ENCODE measurements around the gene ZNF618. TPM values are rescaled to one million over a fixed set of nuclear protein-coding genes. Genes with fewer than 3 reads are reported as not detected.

The ZNF618 gene
- total and polyA plus RNA-seq, 2 experiments from 2014 or later: 12.1 to 22.1 TPM

GRCh38 chr9:114069476-114070187 lies 193.5 kb downstream of the ZNF618 start:
- Histone ChIP-seq H3K4me1 (ENCODE audit: insufficient read depth) (no peaks in the 10 kb centered on the region), H3K4me3 (no peak overlapping the region), H3K27me3 (ENCODE audit: insufficient read depth) (no peaks in the 10 kb centered on the region), H3F3A (replicated peaks; ENCODE audit: low read depth) (no peaks in the 10 kb centered on the region), H2AFZ (no peak overlapping the region), H4K20me1 (replicated peaks; ENCODE audit: insufficient read depth) (no peaks in the 10 kb centered on the region), H3K27ac (ENCODE audit: low read depth) (no peak overlapping the region), H3K4me2 (no peak overlapping the region), H3K79me2 (replicated peaks; ENCODE audit: insufficient read depth) (no peaks in the 10 kb centered on the region), H3K36me3 (ENCODE audit: insufficient read depth) (no peaks in the 10 kb centered on the region), H3K9me2 (ENCODE audit: insufficient read depth) (peaks cover 8% of the 10 kb centered on the region; the same call in 1 of the 2 replicates)
- no peak for DNase-seq (ENCODE audit: low spot score)
- no peak overlapping the region for H3K4me3 Mint-ChIP-seq
- H3K27me3 Mint-ChIP-seq (ENCODE audit: insufficient read depth, low read depth, poor library complexity): no peaks in the 10 kb centered on the region
- ATAC-seq: no peak
- no peak overlapping the region for H3K27ac Mint-ChIP-seq
- TF ChIP-seq EZH2 (IDR thresholded peaks at IDR 0.05; ENCODE audit: low read depth, unreplicated experiment) (no peak), EZH2phosphoT487 (IDR thresholded peaks at IDR 0.05; ENCODE audit: unreplicated experiment) (no peak), POLR2AphosphoS5 (IDR thresholded peaks at IDR 0.05; ENCODE audit: low read depth) (no peak), ZNF331 (CRISPR knock-in tag; IDR thresholded peaks at IDR 0.05; ENCODE audit: low read depth) (no peak), CTCF (conservative IDR thresholded peaks at IDR 0.05; ENCODE audit: low read depth in 2 of 2) (no peak), ZNF114 (CRISPR knock-in tag; IDR thresholded peaks at IDR 0.05) (no peak)
- TF ChIP-seq, protein P1, sequence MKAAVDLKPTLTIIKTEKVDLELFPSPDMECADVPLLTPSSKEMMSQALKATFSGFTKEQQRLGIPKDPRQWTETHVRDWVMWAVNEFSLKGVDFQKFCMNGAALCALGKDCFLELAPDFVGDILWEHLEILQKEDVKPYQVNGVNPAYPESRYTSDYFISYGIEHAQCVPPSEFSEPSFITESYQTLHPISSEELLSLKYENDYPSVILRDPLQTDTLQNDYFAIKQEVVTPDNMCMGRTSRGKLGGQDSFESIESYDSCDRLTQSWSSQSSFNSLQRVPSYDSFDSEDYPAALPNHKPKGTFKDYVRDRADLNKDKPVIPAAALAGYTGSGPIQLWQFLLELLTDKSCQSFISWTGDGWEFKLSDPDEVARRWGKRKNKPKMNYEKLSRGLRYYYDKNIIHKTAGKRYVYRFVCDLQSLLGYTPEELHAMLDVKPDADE (IDR thresholded peaks at IDR 0.05): no peak
- H3K36me3 Mint-ChIP-seq (ENCODE audit: low read depth): no peaks in the 10 kb centered on the region
- H3K4me1 Mint-ChIP-seq: no peaks in the 10 kb centered on the region
- H3K9me3 Mint-ChIP-seq: no peaks in the 10 kb centered on the region

GRCh38 chr9:114070188-114071103 lies 194.3 kb downstream of the ZNF618 start:
- Histone ChIP-seq H3K9me2 (ENCODE audit: insufficient read depth) (peaks cover 8% of the 10 kb centered on the region; the same call in 1 of the 2 replicates), H3K27me3 (ENCODE audit: insufficient read depth) (no peaks in the 10 kb centered on the region), H3K36me3 (ENCODE audit: insufficient read depth) (no peaks in the 10 kb centered on the region), H3K79me2 (replicated peaks; ENCODE audit: insufficient read depth) (no peaks in the 10 kb centered on the region), H3K4me1 (ENCODE audit: insufficient read depth) (no peaks in the 10 kb centered on the region), H2AFZ (no peak overlapping the region), H4K20me1 (replicated peaks; ENCODE audit: insufficient read depth) (no peaks in the 10 kb centered on the region), H3K4me3 (no peak overlapping the region), H3F3A (replicated peaks; ENCODE audit: low read depth) (no peaks in the 10 kb centered on the region), H3K27ac (ENCODE audit: low read depth) (no peak overlapping the region), H3K4me2 (no peak overlapping the region)
- no peak overlapping the region for H3K4me3 Mint-ChIP-seq
- no peaks in the 10 kb centered on the region for H3K27me3 Mint-ChIP-seq (ENCODE audit: insufficient read depth, low read depth, poor library complexity)
- DNase-seq (ENCODE audit: low spot score): no peak
- H3K36me3 Mint-ChIP-seq (ENCODE audit: low read depth): no peaks in the 10 kb centered on the region
- TF ChIP-seq ZNF114 (CRISPR knock-in tag; IDR thresholded peaks at IDR 0.05): no peak
- no peak for TF ChIP-seq ZNF331 (CRISPR knock-in tag; IDR thresholded peaks at IDR 0.05; ENCODE audit: low read depth)
- no peak for TF ChIP-seq NANOG (IDR thresholded peaks at IDR 0.05; ENCODE audit: borderline replicate concordance)
- no peak for TF ChIP-seq CREB1 (CRISPR knock-in tag; IDR thresholded peaks at IDR 0.05; ENCODE audit: low read depth)
- TF ChIP-seq POLR2AphosphoS5 (IDR thresholded peaks at IDR 0.05; ENCODE audit: low read depth): no peak
- no peak for TF ChIP-seq EZH2 (IDR thresholded peaks at IDR 0.05; ENCODE audit: low read depth, unreplicated experiment)
- TF ChIP-seq, protein P2, sequence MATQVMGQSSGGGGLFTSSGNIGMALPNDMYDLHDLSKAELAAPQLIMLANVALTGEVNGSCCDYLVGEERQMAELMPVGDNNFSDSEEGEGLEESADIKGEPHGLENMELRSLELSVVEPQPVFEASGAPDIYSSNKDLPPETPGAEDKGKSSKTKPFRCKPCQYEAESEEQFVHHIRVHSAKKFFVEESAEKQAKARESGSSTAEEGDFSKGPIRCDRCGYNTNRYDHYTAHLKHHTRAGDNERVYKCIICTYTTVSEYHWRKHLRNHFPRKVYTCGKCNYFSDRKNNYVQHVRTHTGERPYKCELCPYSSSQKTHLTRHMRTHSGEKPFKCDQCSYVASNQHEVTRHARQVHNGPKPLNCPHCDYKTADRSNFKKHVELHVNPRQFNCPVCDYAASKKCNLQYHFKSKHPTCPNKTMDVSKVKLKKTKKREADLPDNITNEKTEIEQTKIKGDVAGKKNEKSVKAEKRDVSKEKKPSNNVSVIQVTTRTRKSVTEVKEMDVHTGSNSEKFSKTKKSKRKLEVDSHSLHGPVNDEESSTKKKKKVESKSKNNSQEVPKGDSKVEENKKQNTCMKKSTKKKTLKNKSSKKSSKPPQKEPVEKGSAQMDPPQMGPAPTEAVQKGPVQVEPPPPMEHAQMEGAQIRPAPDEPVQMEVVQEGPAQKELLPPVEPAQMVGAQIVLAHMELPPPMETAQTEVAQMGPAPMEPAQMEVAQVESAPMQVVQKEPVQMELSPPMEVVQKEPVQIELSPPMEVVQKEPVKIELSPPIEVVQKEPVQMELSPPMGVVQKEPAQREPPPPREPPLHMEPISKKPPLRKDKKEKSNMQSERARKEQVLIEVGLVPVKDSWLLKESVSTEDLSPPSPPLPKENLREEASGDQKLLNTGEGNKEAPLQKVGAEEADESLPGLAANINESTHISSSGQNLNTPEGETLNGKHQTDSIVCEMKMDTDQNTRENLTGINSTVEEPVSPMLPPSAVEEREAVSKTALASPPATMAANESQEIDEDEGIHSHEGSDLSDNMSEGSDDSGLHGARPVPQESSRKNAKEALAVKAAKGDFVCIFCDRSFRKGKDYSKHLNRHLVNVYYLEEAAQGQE (IDR thresholded peaks at IDR 0.05; ENCODE audit: unreplicated experiment): no peak
- no peak for TF ChIP-seq CTCF (conservative IDR thresholded peaks at IDR 0.05; ENCODE audit: low read depth in 2 of 2)
- TF ChIP-seq, protein P1 (IDR thresholded peaks at IDR 0.05): no peak
- H3K4me1 Mint-ChIP-seq: peaks cover 2% of the 10 kb centered on the region; the same call in 2 of the 3 replicates
- ATAC-seq: no peak
- H3K9me3 Mint-ChIP-seq: no peaks in the 10 kb centered on the region
- no peak overlapping the region for H3K27ac Mint-ChIP-seq
